ENCODE results near the gene INTS11.
"Not testable (repeated sequence)": the region's sequence is repeated elsewhere in the genome, so short reads cannot be mapped to it uniquely, and the experiment has no call there.

- TF ChIP-seq ZNF558 (CRISPR knock-in tag; IDR thresholded peaks at IDR 0.05; ENCODE audit: borderline replicate concordance); CREM (IDR thresholded peaks at IDR 0.05); CREM (CRISPR knock-in tag; IDR thresholded peaks at IDR 0.05); ZNF652 (CRISPR knock-in tag; IDR thresholded peaks at IDR 0.05; ENCODE audit: borderline replicate concordance, low read depth): not testable (repeated sequence)
- TF ChIP-seq, protein P1, sequence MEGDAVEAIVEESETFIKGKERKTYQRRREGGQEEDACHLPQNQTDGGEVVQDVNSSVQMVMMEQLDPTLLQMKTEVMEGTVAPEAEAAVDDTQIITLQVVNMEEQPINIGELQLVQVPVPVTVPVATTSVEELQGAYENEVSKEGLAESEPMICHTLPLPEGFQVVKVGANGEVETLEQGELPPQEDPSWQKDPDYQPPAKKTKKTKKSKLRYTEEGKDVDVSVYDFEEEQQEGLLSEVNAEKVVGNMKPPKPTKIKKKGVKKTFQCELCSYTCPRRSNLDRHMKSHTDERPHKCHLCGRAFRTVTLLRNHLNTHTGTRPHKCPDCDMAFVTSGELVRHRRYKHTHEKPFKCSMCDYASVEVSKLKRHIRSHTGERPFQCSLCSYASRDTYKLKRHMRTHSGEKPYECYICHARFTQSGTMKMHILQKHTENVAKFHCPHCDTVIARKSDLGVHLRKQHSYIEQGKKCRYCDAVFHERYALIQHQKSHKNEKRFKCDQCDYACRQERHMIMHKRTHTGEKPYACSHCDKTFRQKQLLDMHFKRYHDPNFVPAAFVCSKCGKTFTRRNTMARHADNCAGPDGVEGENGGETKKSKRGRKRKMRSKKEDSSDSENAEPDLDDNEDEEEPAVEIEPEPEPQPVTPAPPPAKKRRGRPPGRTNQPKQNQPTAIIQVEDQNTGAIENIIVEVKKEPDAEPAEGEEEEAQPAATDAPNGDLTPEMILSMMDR (CRISPR knock-in tag; IDR thresholded peaks at IDR 0.05) = not testable (repeated sequence)
Observed at GRCh38 chr1:1370094-1370493, 45.6 kb upstream of the INTS11 start.
